Measurements from ENCODE around the gene FUCA2. TPM values are rescaled to one million over a fixed set of nuclear protein-coding genes. Genes with fewer than 3 reads are reported as not detected.
"Not testable (repeated sequence)": the region's sequence is repeated elsewhere in the genome, so short reads cannot be mapped to it uniquely, and the experiment has no call there.

FUCA2 gene
- total RNA-seq, 4 donors from 2014 or later, result 3.3 to 11.4 (median 10.5) TPM

GRCh38 chr6:143515061-143515760, 3.7 kb upstream of the FUCA2 start:
- intact Hi-C loops (cut with DNase I; ENCODE audit: low total_unique reads), result no loop called here
- no peak for TF ChIP-seq POLR2A (IDR thresholded peaks at IDR 0.05)
- no peak for TF ChIP-seq CTCF (IDR thresholded peaks at IDR 0.05)
- DNase-seq (ENCODE audit: low spot score in 2 of 2), result no peak
- H3K4me3 ChIP-seq (ENCODE audit: low read depth, poor library complexity, severe bottlenecking), result no peak overlapping the region
- WGBS, 2 donors, result 61 to 62% methylated on average over 12 of the region's 12 CpGs

DNA sequence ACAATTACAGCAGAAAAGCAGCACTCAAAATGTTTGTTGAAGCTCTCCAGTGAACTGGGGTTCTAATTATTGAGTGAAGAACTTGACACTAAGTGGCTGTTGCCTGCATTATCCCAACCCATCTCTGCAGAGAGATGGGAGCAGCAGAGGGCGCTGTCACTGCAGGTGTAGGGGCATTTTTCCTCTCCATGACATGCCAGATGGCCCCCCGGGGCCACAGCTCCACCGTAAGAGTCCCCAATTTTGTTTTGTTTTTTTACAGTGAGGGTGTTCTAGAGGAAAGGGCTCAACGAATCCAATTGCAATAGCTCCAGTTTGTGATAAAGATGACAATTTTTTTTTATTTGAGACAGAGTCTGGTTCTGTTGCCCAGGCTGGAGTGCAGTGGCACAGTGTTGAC, 1.9 kb upstream of the FUCA2 start:
- WGBS, 2 donors, result 80 to 88% methylated on average over 4 of the region's 4 CpGs
- no peak overlapping the region for H3K4me3 ChIP-seq (ENCODE audit: low read depth, poor library complexity, severe bottlenecking)
- DNase-seq (ENCODE audit: low spot score in 2 of 2), result no peak
- TF ChIP-seq POLR2A (IDR thresholded peaks at IDR 0.05), result no peak
- no peak for TF ChIP-seq CTCF (IDR thresholded peaks at IDR 0.05)
- intact Hi-C loops (cut with DNase I; ENCODE audit: low total_unique reads), result no loop called here

DNA sequence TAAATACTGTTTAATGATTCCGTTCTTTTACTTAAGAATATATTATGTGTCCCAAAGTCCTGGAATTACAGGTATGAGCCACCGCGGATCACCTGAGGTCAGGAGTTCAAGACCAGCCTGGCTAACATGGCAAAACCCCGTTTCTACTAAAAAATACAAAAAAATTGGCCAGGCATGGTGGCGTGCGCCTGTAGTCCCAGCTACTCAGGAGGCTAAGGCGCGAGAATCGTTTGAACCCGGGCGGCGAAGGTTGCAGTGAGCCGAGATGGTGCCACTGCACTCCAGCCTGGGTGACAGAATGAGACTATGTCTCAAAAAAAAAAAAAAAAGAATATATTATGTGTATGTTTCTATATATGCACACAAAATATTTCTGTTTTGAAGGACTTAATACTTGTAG, 1.2 kb downstream of the FUCA2 start:
- DNase-seq (ENCODE audit: low spot score in 2 of 2); intact Hi-C loops (cut with DNase I; ENCODE audit: low total_unique reads); H3K4me3 ChIP-seq (ENCODE audit: low read depth, poor library complexity, severe bottlenecking): not testable (repeated sequence)
- WGBS, 2 donors, result 94 to 97% methylated on average over 13 of the region's 13 CpGs

- H3K4me3 ChIP-seq (ENCODE audit: low read depth, poor library complexity, severe bottlenecking), result no peak overlapping the region
- TF ChIP-seq POLR2A (IDR thresholded peaks at IDR 0.05) (no peak), CTCF (IDR thresholded peaks at IDR 0.05) (no peak)
- 86 to 89% methylated on average over 6 of the region's 6 CpGs for WGBS, 2 donors
- no peak for DNase-seq (ENCODE audit: low spot score in 2 of 2)
- intact Hi-C loops (cut with DNase I; ENCODE audit: low total_unique reads), result no loop called here
Observed at GRCh38 chr6:143507358-143508145, 4.0 kb downstream of the FUCA2 start.

DNA sequence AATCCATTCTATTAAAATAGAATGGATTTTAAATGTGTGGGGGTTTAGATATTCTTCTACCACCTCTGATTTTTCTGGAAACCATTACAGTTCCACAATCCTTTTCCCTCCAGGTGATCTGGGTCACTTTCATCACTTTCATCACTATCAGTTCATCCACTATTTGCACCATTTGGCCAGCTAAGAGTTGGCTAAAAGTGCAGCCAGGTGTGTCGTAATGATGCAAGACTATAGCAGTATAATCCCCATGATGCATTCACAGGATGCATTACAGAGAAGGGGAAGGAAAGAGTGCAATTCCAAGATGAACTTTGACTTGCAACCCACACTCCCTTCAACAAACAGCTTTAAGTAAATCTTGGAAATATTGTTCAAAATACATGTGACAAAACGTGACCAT, 4.9 kb downstream of the FUCA2 start:
- no peak overlapping the region for H3K4me3 ChIP-seq (ENCODE audit: low read depth, poor library complexity, severe bottlenecking)
- WGBS, 2 donors, result 89 to 92% methylated on average over 2 of the region's 2 CpGs
- intact Hi-C loops (cut with DNase I; ENCODE audit: low total_unique reads), result no loop called here
- no peak for DNase-seq (ENCODE audit: low spot score in 2 of 2)
- TF ChIP-seq CTCF (IDR thresholded peaks at IDR 0.05), result no peak
- no peak for TF ChIP-seq POLR2A (IDR thresholded peaks at IDR 0.05)

DNA sequence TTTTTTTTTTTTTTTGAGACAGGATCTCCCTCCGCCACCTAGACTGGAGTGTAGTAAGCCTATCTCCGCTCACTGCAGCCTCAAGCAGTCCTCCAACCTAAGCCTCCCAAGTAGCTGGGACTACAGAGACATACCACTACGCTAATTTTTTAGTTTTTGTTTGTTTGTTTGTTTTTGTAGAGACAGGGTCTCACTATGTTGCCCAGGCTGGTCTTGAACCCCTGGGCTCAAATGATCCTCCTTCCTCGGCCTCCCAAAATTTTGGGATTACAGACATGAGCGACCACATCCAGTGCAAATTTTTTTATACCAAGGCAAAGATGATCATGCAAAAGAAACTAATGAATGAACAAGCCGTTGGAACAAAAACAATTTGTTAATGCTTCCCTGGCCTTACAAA, 5.3 kb downstream of the FUCA2 start:
- no peak overlapping the region for H3K4me3 ChIP-seq (ENCODE audit: low read depth, poor library complexity, severe bottlenecking)
- DNase-seq (ENCODE audit: low spot score in 2 of 2), result no peak
- 97 to 100% methylated on average over 6 of the region's 6 CpGs for WGBS, 2 donors
- intact Hi-C loops (cut with DNase I; ENCODE audit: low total_unique reads), result no loop called here
- TF ChIP-seq POLR2A (IDR thresholded peaks at IDR 0.05) (no peak), CTCF (IDR thresholded peaks at IDR 0.05) (no peak)
